C4-2B (cell line): Measurements from ENCODE around the gene CSRNP3.

Experiments used
- H3K27ac ChIP-seq: fragments of 450-650 bp; 2 replicates; pipeline ENCODE4 v1.5.1; 2017
- CTCF ChIP-seq: fragments of 450-650 bp; conservative IDR thresholded peaks from 2 replicates; pipeline ENCODE4 v1.5.1; 2017; ENCODE audit warnings: mild to moderate bottlenecking
- ZFX ChIP-seq: fragments of 450-650 bp; IDR thresholded peaks from 2 replicates; pipeline ENCODE4 v1.6.1; 2017

Gene CSRNP3

DNA sequence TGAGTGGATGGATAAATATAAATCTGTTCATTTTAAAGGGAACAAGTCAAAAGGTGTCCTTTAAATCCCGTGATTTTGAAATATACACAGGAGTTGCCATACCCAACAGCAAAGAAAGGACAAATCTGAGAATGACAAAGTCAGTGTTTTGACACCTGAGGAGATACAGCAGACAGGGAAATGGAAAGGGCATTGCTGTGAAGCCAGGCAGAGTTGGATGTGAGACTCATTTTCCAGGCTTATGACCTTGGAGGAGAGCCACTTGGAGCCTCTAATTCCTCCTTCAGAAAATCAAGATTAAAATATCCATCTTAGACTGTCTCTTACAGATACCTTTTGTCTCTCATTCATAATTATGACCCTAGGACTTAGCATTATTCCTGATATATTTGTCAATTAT, 170.0 kb downstream of the CSRNP3 start:
- no peak overlapping the region for H3K27ac ChIP-seq
- TF ChIP-seq CTCF: no peak
- TF ChIP-seq ZFX: no peak

DNA sequence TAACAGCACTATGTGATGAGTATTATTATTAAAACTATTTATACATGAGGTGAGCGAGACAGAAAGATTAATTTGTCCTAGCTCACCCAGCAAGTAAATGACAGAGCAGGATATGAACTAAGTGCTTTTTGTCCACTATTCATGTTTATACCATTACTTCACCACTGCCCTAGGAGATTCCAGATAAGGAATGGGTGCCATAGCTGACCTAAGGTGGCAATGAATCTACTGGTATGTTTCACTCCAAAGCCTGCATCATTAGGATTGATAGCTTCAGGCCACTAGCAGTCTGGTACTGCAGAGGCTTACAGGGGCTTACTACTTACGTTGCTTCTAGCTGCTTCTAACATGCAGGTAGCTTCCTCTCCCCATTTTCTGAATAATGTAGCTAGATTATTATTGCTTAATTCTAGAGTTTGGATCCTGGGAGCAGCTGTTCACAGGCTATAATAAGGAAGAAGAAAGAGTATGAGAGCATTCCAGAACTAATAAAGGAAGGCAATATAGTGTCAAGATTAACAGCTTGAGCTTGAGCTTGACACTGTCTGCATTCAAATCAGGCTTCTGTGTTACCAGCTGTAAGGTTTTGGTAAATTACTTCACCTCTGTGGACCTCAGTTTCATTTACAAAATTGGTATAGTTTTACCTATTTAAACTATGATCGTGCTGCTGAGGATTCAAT, 170.9 kb downstream of the CSRNP3 start:
- TF ChIP-seq CTCF (no peak), ZFX (no peak)
- H3K27ac ChIP-seq: no peak overlapping the region

DNA sequence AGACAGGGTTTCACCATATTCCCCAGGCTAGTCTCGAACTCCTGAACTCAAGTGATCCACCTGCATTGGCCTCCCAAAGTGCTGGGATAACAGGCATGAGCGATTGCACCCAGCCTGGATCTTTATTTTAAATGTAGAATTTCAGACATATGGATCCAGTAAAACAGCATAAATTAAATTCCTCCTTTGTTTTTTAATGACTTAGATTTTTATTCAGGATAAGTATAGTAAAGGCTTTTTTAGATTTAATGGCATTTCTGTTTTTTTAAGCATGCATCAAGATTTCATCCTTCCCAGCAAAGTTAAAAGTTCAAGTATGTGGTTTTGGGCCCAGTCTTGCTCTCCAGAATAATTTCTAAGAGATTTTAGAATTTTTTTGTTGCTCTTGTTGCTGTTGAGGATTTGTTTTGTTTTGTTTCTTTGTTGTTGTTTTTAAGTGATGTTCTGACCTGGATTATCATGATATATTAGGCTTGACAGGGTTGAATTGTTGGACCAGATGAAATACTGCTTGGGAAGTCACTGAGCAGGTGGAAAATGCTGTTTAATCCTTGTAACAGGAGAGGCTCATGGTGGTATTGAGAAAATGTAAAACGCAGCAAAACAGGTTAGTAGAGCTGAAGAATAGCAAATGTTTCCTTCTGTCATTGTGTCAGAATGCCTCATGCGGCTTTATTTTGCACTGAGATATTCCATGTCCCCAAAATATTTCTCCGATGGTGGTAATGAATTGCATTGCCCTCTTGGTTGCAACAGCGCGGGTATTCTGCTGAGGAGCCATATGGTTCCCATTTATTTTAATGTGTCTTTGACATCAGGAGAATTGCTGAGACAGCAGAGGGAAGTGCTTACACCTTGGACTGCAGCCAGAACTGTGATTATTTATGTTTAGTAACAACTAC, 176.7 kb downstream of the CSRNP3 start:
- no peak overlapping the region for H3K27ac ChIP-seq
- TF ChIP-seq CTCF (no peak), ZFX (no peak)

DNA sequence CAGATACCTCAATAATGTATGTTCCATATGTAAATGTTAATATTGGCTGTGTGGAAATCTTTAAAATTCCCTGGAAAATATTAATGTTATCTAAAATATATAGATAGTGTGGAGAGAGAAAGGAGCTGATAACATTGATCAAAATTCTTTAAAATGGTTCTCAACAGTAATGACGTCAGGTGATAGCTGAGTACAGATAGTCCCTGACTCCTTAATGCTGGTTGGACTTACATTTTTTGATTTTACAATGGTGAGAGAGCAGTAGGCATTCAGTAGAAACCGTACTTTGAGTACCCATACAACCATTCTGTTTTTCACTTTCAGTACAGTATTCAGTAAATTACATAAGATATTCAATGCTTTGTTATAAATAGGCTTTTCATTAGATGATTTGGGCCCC, 177.9 kb downstream of the CSRNP3 start:
- no peak overlapping the region for H3K27ac ChIP-seq

DNA sequence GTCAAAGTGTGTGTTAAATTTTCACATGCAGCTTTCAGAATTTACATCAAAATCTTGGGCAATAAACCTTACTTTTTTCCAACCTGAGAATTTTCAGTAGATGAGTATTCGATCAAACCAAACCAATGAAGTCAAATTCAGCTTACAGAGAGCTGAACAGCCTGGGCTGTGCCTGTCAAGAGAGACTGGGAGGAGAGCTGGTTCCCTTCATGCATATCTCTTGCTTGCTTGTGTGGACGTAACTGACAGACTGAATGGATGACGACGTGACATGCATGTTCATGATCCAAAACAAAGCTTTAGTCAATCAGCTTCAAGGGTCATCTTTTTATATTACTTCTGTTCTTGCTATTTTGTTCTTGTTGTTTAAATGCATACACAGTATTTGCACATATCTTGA, 179.3 kb downstream of the CSRNP3 start:
- H3K27ac ChIP-seq: no peak overlapping the region
- TF ChIP-seq ZFX: no peak
- no peak for TF ChIP-seq CTCF

More for the DNA sequence above, 177.9 kb downstream of the CSRNP3 start:
- TF ChIP-seq ZFX: no peak
- TF ChIP-seq CTCF: no peak

DNA sequence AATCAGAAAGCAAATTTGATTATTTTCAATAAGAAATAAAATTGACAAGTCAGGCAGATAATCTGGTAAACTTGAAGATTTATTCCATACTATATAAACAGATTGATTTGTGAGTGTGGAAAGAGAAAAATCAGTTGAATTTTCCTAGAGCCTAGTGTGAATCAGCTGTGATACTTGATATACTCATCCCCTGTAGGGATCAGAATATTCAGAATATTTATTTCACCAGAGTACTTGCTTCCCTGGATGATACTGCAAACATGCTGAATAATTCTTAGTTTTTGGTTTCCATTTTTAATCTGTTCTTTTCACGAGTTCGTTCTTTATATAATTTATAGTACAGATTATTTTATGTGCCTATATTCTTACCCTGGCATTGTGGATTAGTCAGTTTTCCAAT, 181.7 kb downstream of the CSRNP3 start:
- TF ChIP-seq ZFX (no peak), CTCF (no peak)
- H3K27ac ChIP-seq: no peak overlapping the region

DNA sequence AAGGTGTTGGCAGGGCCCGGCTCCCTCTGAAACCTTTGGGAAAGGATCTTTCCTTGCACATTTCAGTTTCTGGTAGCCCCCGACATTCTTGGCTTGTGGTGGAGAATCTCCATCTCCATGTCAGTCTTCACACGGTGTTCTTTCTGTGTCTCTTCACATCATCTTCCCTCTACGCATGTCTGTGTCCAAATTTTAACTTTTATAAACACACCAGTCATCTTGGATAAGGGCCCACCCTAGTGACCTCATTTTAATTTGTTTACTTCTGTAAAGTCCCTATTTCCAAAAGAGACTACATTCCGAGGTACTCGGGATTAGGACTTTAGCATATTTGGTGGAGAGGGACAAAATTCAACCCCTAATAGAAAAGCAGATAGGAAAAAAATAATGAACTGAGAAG, 186.2 kb downstream of the CSRNP3 start:
- H3K27ac ChIP-seq: no peak overlapping the region
- TF ChIP-seq ZFX (no peak), CTCF (no peak)
